ENCODE data around the gene SYNC. TPM values are rescaled to one million over a fixed set of nuclear protein-coding genes. Genes with fewer than 3 reads are reported as not detected.
"Not testable (repeated sequence)": the region's sequence is repeated elsewhere in the genome, so short reads cannot be mapped to it uniquely, and the experiment has no call there.

SYNC gene
- total RNA-seq, 4 donors from 2014 or later = 2.9 to 31.7 (median 9.1) TPM

- WGBS, 2 donors = 84 to 86% methylated on average over 2 to 4 of the region's 4 CpGs
- Histone ChIP-seq H3K4me1 (peaks cover 5 to 41% (median 7%) of the 10 kb centered on the region in 3 donors), H3K27me3 (no peaks in the 10 kb centered on the region), H3K36me3 (no peaks in the 10 kb centered on the region), H3K4me3 (no peak overlapping the region), H3K9me3 (no peaks in the 10 kb centered on the region), H3K27ac (peak overlapping the region in 3 of 4 donors; percentile 79 to 92 (median 83))
- no peak for DNase-seq
- intact Hi-C loops (cut with DNase I) = loop anchor here (10.0 kb wide), 1 partner anchor 157 kb away; the partner anchor contains the start of gene FNDC5
- TF ChIP-seq POLR2A (IDR thresholded peaks at IDR 0.05) (no peak), CTCF (IDR thresholded peaks at IDR 0.05) (no peak)
These were observed 14.9 kb upstream of the SYNC start for GRCh38 chr1:32717503-32717902.

DNA sequence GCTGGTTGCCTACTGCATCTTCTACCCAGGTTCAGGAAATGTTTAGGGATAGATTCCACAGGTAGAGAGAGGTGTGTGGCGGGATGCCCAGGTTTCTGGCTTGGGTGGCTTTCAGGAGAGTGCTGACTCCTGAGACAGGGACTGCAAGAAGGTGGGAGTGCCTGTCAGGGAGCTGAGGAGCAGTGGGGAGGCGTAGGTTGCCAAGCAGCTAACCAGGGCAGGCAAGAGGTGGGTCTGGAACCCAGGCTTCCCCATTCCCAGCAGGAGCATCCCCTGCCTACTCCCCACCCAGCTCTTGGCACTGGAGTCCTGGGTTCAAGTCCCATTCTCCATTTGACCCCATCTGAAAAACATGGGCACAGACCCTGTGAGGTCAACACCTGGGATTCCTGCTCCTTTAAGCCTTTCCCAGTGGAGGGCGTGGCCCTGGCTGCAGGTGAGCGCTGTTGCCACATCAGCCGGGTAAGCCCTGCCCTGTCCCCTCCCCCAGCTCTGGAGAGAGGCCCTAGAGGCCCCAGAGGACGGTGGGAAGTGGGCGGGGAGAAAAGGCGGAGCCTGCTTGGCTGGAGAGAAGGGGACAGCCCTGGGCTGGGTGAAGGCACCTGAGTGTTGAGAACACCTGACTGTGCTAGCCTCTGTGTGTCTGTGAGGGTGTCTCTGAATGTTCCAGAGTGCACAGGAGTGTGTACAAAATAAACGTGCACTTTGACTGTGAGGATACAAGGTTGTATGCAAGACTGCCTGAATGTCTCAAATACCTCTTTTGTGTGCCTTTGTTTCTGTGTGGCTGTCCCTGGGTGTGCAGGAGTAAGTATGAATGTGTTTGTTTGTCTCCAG lies 14.0 kb upstream of the SYNC start:
- peak overlapping the region; percentile 83 to 92 (median 90) for H3K27ac ChIP-seq
- intact Hi-C loops (cut with DNase I) = loop anchor here (10.0 kb wide), 1 partner anchor 158 kb away; the partner anchor contains the start of gene FNDC5
- no peaks in the 10 kb centered on the region for H3K36me3 ChIP-seq
- peak overlapping the region in 1 of 4 donors; percentile 16 for H3K4me3 ChIP-seq
- 33 to 38% methylated on average over 3 to 4 of the region's 9 CpGs for WGBS, 2 donors
- peaks cover 11 to 50% (median 13%) of the 10 kb centered on the region in 3 donors for H3K4me1 ChIP-seq
- no peaks in the 10 kb centered on the region for H3K9me3 ChIP-seq
- TF ChIP-seq POLR2A (IDR thresholded peaks at IDR 0.05) (peak in 1 of 4 donors; percentile 39), CTCF (IDR thresholded peaks at IDR 0.05) (no peak)
- H3K27me3 ChIP-seq = no peaks in the 10 kb centered on the region
- DNase-seq = no peak

GRCh38 chr1:32715901-32716311 lies 13.3 kb upstream of the SYNC start:
- no peaks in the 10 kb centered on the region for H3K27me3 ChIP-seq
- DNase-seq = no peak
- WGBS, 2 donors = 0 to 50% methylated on average over 1 to 2 of the region's 4 CpGs
- no peaks in the 10 kb centered on the region for H3K9me3 ChIP-seq
- peak overlapping the region; percentile 83 to 92 (median 90) for H3K27ac ChIP-seq
- peaks cover 11 to 50% (median 13%) of the 10 kb centered on the region in 3 donors for H3K4me1 ChIP-seq
- TF ChIP-seq CTCF (IDR thresholded peaks at IDR 0.05) (no peak), POLR2A (IDR thresholded peaks at IDR 0.05) (no peak)
- H3K4me3 ChIP-seq = no peak overlapping the region
- intact Hi-C loops (cut with DNase I) = loop anchor here (10.0 kb wide), 1 partner anchor 159 kb away; the partner anchor contains the start of gene FNDC5
- H3K36me3 ChIP-seq = no peaks in the 10 kb centered on the region

GRCh38 chr1:32714277-32714676 lies 11.7 kb upstream of the SYNC start:
- no peak for DNase-seq
- peaks cover 11 to 50% (median 13%) of the 10 kb centered on the region in 3 donors for H3K4me1 ChIP-seq
- no peak overlapping the region for H3K4me3 ChIP-seq
- peak overlapping the region in 3 of 4 donors; percentile 11 to 25 (median 23) for H3K27ac ChIP-seq
- H3K9me3 ChIP-seq = no peaks in the 10 kb centered on the region
- intact Hi-C loops (cut with DNase I) = loop anchor here (5.0 to 10.0 kb wide), 2 partner anchors 58 to 161 kb away; partner anchors contain the start of gene FNDC5
- H3K27me3 ChIP-seq = no peaks in the 10 kb centered on the region
- H3K36me3 ChIP-seq = no peaks in the 10 kb centered on the region
- no peak for TF ChIP-seq POLR2A (IDR thresholded peaks at IDR 0.05)
- TF ChIP-seq CTCF (IDR thresholded peaks at IDR 0.05) = no peak
- 67 to 77% methylated on average over 4 of the region's 4 CpGs for WGBS, 2 donors

DNA sequence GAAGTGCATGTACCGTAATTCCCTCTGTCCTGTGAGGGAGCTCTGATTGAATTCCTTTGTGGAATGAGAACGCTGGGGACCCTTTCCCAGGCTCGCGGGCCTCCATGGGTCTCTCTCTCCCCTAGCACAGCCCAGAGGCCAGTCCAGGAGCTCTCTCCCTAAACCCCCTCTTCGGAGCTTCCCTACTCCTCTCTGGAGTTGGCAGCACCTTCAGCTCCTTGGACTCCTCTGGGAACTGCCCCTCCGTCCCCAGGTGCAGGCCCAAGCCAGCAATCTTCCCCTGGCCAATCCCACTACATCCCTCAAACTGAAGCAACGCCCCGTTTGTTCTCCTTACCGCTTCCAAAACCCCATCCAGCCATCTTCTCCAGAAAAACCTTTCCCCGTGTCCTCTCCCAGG lies 10.5 kb upstream of the SYNC start:
- no peak for DNase-seq
- Histone ChIP-seq H3K27me3 (no peaks in the 10 kb centered on the region), H3K27ac (no peak overlapping the region), H3K4me3 (no peak overlapping the region), H3K4me1 (peaks cover 11 to 50% (median 13%) of the 10 kb centered on the region in 3 donors), H3K36me3 (no peaks in the 10 kb centered on the region), H3K9me3 (no peaks in the 10 kb centered on the region)
- no peak for TF ChIP-seq POLR2A (IDR thresholded peaks at IDR 0.05)
- 86 to 91% methylated on average over 10 of the region's 10 CpGs for WGBS, 2 donors
- intact Hi-C loops (cut with DNase I) = loop anchor here (5.0 to 10.0 kb wide), 2 partner anchors 59 to 162 kb away; partner anchors contain the start of gene FNDC5

- not testable (repeated sequence) for H3K9me3 ChIP-seq, H3K36me3 ChIP-seq, DNase-seq, H3K27ac ChIP-seq, H3K4me3 ChIP-seq, H3K27me3 ChIP-seq
- intact Hi-C loops (cut with DNase I) = loop anchor here (5.0 to 10.0 kb wide), 2 partner anchors 61 to 164 kb away; partner anchors contain the start of gene FNDC5
- WGBS, 2 donors = 62 to 69% methylated on average over 4 of the region's 4 CpGs
- peaks cover 6 to 32% (median 6%) of the 10 kb centered on the region in 3 donors for H3K4me1 ChIP-seq
These were observed 8.7 kb upstream of the SYNC start for GRCh38 chr1:32711221-32711620.
